ENCODE data around the gene PLEKHN1. TPM values are rescaled to one million over a fixed set of nuclear protein-coding genes. Genes with fewer than 3 reads are reported as not detected.
A peak's percentile ranks its signal among the peaks of the same experiment; 100 is the strongest.

The PLEKHN1 gene
- polyA plus RNA-seq, 1 of the 3 experiments (the other 2 are of a cell fraction) = not detected

DNA sequence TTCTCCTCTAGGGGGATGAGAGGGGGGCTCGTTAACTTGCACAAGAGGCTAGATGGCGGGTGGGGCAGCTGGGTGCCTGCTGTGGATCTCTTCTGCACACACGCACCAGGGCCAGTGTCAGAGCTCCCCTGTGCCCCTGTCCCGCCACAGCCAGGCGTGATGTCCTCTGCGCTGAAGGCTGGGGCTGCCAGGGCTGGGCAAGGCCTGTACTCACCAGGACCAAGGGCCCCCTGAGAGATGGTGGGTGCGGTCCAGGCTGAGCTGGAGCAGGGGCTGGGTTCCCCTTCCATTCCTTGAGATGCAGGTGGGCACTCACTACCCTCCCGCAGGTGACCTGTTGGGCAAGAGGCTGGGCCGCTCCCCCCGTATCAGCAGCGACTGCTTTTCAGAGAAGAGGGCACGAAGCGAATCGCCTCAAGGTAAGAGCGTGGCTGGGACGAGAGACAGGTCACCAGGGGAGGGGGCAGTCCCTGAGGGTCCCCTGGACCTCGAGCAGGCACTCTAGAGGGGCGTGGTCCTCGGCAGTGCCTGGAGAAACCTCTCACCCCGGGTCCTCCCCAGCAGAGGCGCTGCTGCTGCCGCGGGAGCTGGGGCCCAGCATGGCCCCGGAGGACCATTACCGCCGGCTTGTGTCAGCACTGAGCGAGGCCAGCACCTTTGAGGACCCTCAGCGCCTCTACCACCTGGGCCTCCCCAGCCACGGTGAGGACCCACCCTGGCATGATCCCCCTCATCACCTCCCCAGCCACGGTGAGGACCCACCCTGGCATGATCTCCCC is 27.4 kb upstream of the PLEKHN1 start:
- Histone ChIP-seq H3K4me1 (ENCODE audit: control insufficient read depth in 1 of 2, insufficient read depth in 2 of 2, low read depth in 1 of 2, low read length in 1 of 2) (peaks cover 0 to 55% of the 10 kb centered on the region in 2 experiments; a peak in 1 of 4 replicates), H3K9me3 (no peaks in the 10 kb centered on the region), H2AFZ (ENCODE audit: low read depth) (no peak overlapping the region), H3K4me2 (no peak overlapping the region), H3K79me2 (ENCODE audit: insufficient read depth) (no peaks in the 10 kb centered on the region), H3K4me3 (ENCODE audit: low read depth in 2 of 2, low read length in 1 of 2) (no peak overlapping the region), H4K20me1 (ENCODE audit: insufficient read depth) (no peaks in the 10 kb centered on the region), H3F3A (replicated peaks; ENCODE audit: insufficient read depth) (peaks cover 7% of the 10 kb centered on the region), H3K9ac (no peak overlapping the region), H3K36me3 (replicated peaks in 1 of 2; ENCODE audit: control insufficient read depth in 1 of 2, insufficient read depth in 2 of 2, low read length in 1 of 2) (peaks cover 0 to 3% of the 10 kb centered on the region in 2 experiments), H3K9me2 (no peaks in the 10 kb centered on the region), H3K27ac (ENCODE audit: low read depth in 2 of 2, low read length in 1 of 2) (peak overlapping the region in 1 of 2 experiments; percentile 28; a peak in 1 of 4 replicates), H3K27me3 (ENCODE audit: insufficient read depth) (no peaks in the 10 kb centered on the region)
- DNase-seq = no peak
- 90% methylated on average over 2 of the region's 30 CpGs for WGBS (ENCODE audit: low lambda C conversion rate)
- POLR2A ChIA-PET = interaction anchor here (1.5 to 1.6 kb wide), 2 partner anchors 8 to 33 kb away, joined by 5 to 6 read pairs; no protein-coding TSS in a partner anchor
- CTCF ChIA-PET = interaction anchor here (0.9 to 8.9 kb wide), 20 partner anchors 9 to 123 kb away, joined by 3 to 125 read pairs (median 5); partner anchors contain the start of genes NOC2L and SAMD11
- TF ChIP-seq, protein P1, sequence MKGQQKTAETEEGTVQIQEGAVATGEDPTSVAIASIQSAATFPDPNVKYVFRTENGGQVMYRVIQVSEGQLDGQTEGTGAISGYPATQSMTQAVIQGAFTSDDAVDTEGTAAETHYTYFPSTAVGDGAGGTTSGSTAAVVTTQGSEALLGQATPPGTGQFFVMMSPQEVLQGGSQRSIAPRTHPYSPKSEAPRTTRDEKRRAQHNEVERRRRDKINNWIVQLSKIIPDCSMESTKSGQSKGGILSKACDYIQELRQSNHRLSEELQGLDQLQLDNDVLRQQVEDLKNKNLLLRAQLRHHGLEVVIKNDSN (IDR thresholded peaks at IDR 0.05; ENCODE audit: borderline replicate concordance, low read depth) = no peak
- TF ChIP-seq TEAD4 (IDR thresholded peaks at IDR 0.05; ENCODE audit: borderline replicate concordance, insufficient read depth) (no peak), NFIC (IDR thresholded peaks at IDR 0.05; ENCODE audit: borderline replicate concordance) (no peak), TAF1 (IDR thresholded peaks at IDR 0.05; ENCODE audit: borderline replicate concordance, low read depth, low read length) (no peak), RFX5 (IDR thresholded peaks at IDR 0.05; ENCODE audit: low read length) (no peak), JUND (IDR thresholded peaks at IDR 0.05) (no peak), FOXM1 (IDR thresholded peaks at IDR 0.05; ENCODE audit: low read depth) (no peak), SIN3A (IDR thresholded peaks at IDR 0.05; ENCODE audit: borderline replicate concordance, low read depth, low read length) (no peak), NRF1 (IDR thresholded peaks at IDR 0.05; ENCODE audit: low read depth, low read length) (no peak), GATA2 (CRISPR knock-in tag; IDR thresholded peaks at IDR 0.05) (no peak)
- TF ChIP-seq, protein P2, sequence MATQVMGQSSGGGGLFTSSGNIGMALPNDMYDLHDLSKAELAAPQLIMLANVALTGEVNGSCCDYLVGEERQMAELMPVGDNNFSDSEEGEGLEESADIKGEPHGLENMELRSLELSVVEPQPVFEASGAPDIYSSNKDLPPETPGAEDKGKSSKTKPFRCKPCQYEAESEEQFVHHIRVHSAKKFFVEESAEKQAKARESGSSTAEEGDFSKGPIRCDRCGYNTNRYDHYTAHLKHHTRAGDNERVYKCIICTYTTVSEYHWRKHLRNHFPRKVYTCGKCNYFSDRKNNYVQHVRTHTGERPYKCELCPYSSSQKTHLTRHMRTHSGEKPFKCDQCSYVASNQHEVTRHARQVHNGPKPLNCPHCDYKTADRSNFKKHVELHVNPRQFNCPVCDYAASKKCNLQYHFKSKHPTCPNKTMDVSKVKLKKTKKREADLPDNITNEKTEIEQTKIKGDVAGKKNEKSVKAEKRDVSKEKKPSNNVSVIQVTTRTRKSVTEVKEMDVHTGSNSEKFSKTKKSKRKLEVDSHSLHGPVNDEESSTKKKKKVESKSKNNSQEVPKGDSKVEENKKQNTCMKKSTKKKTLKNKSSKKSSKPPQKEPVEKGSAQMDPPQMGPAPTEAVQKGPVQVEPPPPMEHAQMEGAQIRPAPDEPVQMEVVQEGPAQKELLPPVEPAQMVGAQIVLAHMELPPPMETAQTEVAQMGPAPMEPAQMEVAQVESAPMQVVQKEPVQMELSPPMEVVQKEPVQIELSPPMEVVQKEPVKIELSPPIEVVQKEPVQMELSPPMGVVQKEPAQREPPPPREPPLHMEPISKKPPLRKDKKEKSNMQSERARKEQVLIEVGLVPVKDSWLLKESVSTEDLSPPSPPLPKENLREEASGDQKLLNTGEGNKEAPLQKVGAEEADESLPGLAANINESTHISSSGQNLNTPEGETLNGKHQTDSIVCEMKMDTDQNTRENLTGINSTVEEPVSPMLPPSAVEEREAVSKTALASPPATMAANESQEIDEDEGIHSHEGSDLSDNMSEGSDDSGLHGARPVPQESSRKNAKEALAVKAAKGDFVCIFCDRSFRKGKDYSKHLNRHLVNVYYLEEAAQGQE (IDR thresholded peaks at IDR 0.05; ENCODE audit: low read depth, low read length) = no peak

Measured in SK-N-SH (cell line).